Muscle layer of colon (tissue), 2 donors: Measurements from ENCODE around the gene TELO2.

ENCODE experiments used
- H3K27ac ChIP-seq: one replicate; pipeline ENCODE4 v1.7.0; 2013; ENCODE audit warnings: low read depth, mild to moderate bottlenecking, low read length, moderate library complexity
- H3K27me3 ChIP-seq, 2 donors: one replicate each; pipeline ENCODE4 v1.7.0; 2013; ENCODE audit warnings: low read length in 2 of 2, mild to moderate bottlenecking in 2 of 2; ENCODE audit not compliant: insufficient read depth in 2 of 2, control insufficient read depth in 1 of 2
- H3K36me3 ChIP-seq: one replicate; pipeline ENCODE4 v1.7.0; 2013; ENCODE audit warnings: mild to moderate bottlenecking, low read length; ENCODE audit not compliant: insufficient read depth
- H3K4me1 ChIP-seq: one replicate; pipeline ENCODE4 v1.7.0; 2013; ENCODE audit warnings: mild to moderate bottlenecking, low read length; ENCODE audit not compliant: insufficient read depth
- H3K4me3 ChIP-seq, 2 donors: one replicate each; pipeline ENCODE4 v1.7.0; 2013; ENCODE audit warnings: low read length in 2 of 2, low read depth in 1 of 2, mild to moderate bottlenecking in 1 of 2, moderate library complexity in 1 of 2
- H3K9ac ChIP-seq: one replicate; pipeline ENCODE4 v1.7.0; 2013; ENCODE audit warnings: low read length
- H3K9me3 ChIP-seq: one replicate; pipeline ENCODE4 v1.7.0; 2013; ENCODE audit warnings: mild to moderate bottlenecking, low read length
- donor health status: abdominal sarcoma.
- donor health status: Adenocarcinoma of cecum.

Gene TELO2

DNA sequence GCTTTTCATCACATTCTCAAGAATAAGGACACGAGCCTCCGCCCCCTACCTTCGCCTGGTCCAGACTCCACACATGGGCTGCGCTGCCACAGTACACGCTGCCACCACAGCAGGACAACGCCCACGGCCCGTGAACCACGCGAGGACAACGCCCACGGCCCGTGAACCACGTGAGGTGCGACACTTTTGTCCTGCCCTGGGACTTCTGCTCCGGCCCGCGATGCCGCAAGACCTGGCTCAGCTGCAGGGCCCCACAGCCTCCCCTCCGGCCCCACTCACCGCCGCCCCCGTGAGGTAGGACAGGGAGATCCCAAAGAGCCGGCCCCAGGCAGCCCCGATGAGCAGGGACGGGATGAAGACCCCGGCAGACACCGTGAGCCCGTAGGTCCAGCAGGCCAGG, 42.9 kb upstream of the TELO2 start:
- Histone ChIP-seq H3K36me3 (peaks cover 68% of the 10 kb centered on the region), H3K27me3 (no peaks in the 10 kb centered on the region), H3K9ac (no peak overlapping the region), H3K4me1 (no peaks in the 10 kb centered on the region), H3K4me3 (no peak overlapping the region), H3K9me3 (no peaks in the 10 kb centered on the region), H3K27ac (no peak overlapping the region)

DNA sequence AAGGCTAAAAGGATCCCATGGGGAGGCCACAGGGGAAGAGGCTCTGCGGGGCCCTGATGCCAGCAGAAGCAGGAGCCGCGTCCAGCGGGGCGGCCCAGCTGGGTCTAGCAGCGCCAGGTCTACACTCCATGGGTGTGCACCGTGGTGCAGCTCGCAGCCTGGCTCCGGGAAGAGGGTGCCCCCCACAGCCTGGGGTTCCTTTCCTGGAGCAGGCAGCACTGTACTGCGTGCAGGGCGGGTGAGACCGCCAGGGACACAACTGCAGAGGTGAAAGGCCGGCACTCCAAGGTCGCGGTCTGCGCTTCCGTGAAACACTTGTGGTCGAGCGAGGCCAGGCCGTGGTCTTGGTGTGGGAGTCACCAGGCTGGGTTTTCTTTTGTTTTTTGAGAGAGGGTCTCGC, 42.3 kb upstream of the TELO2 start:
- Histone ChIP-seq H3K9me3 (no peaks in the 10 kb centered on the region), H3K27ac (no peak overlapping the region), H3K36me3 (peaks cover 74% of the 10 kb centered on the region), H3K4me3 (no peak overlapping the region), H3K9ac (no peak overlapping the region), H3K27me3 (no peaks in the 10 kb centered on the region), H3K4me1 (no peaks in the 10 kb centered on the region)

DNA sequence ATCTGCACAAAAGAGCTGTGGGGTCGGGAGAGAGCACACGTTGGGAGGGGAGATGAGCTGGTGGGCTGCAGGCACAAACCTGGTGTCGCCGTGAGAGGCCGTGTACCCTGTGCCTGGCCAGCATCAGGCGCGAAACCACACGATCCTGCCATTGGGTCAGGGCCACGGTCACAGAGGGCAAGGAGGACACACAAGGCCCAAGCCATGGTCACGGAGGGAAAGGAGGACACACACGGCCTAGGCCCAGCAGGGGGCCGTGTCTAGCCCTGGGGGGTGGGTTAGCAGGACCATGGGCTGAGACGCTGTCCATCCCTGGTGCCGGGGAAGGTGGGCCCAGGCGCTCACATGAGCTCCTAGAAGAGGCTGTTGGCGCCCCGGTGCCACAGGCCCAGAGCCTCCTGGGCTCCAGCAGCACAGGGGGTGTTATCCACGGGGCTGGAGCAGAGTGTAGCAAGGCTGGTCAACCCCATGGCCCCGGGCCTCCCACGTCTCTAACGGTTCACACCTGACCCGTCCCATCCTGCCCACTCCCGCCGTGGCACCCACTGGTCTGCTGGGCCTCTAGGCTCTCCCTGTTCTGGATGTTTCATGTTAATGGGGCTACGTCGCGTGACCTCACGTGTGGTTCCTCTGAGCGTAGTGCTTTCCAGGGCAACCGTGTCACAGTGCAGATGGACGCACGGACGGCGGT, 41.3 kb upstream of the TELO2 start:
- Histone ChIP-seq H3K4me1 (no peaks in the 10 kb centered on the region), H3K9me3 (no peaks in the 10 kb centered on the region), H3K27ac (no peak overlapping the region), H3K9ac (no peak overlapping the region), H3K36me3 (peaks cover 73% of the 10 kb centered on the region), H3K27me3 (no peaks in the 10 kb centered on the region), H3K4me3 (no peak overlapping the region)

DNA sequence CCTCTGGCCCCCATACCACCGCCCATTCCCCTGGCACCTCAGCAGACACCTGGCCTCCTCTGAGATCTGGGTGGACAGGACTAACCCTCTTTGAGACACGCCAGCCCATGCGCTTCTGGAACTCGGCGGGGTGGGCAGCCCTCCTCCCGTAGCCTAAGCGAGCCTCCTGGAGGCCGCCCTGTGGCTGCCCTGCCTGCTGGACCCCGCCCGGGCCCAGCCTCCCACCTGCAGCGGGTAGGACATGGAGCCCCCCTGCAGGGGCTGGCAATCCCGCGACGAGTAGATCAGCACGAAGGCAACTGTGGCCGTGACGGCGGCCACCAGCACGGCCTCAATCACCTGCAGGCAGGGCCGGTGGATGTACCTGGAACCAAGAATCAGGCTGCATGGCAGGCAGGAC, 40.6 kb upstream of the TELO2 start:
- no peak overlapping the region for H3K4me3 ChIP-seq
- H3K9ac ChIP-seq, result no peak overlapping the region
- H3K4me1 ChIP-seq, result no peaks in the 10 kb centered on the region
- H3K27ac ChIP-seq, result no peak overlapping the region
- peaks cover 73% of the 10 kb centered on the region for H3K36me3 ChIP-seq
- H3K27me3 ChIP-seq, result no peaks in the 10 kb centered on the region
- no peaks in the 10 kb centered on the region for H3K9me3 ChIP-seq

DNA sequence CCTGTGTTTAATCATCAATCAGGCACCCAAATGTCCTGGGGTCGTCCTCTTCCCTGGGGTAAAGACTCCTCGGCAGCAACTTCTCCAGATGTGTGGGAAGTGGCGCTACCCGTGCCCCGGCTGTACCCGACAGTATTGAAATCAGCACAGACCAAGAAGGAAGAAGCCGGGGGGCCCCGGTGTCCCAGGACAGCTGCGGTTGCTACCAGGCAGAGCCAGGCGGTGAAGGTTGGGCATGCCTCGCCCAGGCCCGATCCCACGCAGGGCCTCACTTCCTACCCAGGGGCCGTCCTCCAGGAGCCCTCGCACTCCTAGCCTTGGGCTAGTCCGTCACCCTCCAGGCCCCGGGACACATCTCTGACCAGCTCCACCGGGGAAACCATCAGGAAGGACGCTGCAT, 39.8 kb upstream of the TELO2 start:
- peaks cover 71% of the 10 kb centered on the region for H3K36me3 ChIP-seq

DNA sequence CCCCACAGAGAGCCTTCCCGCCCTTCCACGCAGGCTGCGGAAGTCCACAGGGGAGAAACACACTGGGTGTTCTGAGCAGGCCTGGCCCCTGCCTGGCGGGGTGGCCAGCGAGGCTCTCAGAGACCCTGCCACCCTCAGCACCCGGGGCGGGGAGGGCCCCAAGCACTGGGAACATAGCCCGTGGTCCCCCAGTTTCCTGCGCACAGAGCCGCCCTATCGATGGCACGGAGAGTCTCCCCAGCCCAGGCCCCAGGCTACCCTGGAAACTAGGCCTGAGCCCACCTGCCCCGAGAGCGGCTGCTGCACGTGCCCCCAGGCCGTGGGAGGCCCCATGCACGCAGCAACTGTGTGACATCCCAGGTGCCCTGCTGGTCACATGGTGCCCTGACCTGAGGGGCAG, 38.6 kb upstream of the TELO2 start:
- Histone ChIP-seq H3K4me1 (no peaks in the 10 kb centered on the region), H3K9ac (no peak overlapping the region), H3K27me3 (no peaks in the 10 kb centered on the region), H3K36me3 (peaks cover 67% of the 10 kb centered on the region), H3K4me3 (no peak overlapping the region), H3K27ac (no peak overlapping the region), H3K9me3 (no peaks in the 10 kb centered on the region)

More for the DNA sequence above, 39.8 kb upstream of the TELO2 start:
- H3K4me3 ChIP-seq, result no peak overlapping the region
- H3K27me3 ChIP-seq, result no peaks in the 10 kb centered on the region
- H3K27ac ChIP-seq, result no peak overlapping the region
- H3K4me1 ChIP-seq, result no peaks in the 10 kb centered on the region
- no peak overlapping the region for H3K9ac ChIP-seq
- H3K9me3 ChIP-seq, result no peaks in the 10 kb centered on the region

DNA sequence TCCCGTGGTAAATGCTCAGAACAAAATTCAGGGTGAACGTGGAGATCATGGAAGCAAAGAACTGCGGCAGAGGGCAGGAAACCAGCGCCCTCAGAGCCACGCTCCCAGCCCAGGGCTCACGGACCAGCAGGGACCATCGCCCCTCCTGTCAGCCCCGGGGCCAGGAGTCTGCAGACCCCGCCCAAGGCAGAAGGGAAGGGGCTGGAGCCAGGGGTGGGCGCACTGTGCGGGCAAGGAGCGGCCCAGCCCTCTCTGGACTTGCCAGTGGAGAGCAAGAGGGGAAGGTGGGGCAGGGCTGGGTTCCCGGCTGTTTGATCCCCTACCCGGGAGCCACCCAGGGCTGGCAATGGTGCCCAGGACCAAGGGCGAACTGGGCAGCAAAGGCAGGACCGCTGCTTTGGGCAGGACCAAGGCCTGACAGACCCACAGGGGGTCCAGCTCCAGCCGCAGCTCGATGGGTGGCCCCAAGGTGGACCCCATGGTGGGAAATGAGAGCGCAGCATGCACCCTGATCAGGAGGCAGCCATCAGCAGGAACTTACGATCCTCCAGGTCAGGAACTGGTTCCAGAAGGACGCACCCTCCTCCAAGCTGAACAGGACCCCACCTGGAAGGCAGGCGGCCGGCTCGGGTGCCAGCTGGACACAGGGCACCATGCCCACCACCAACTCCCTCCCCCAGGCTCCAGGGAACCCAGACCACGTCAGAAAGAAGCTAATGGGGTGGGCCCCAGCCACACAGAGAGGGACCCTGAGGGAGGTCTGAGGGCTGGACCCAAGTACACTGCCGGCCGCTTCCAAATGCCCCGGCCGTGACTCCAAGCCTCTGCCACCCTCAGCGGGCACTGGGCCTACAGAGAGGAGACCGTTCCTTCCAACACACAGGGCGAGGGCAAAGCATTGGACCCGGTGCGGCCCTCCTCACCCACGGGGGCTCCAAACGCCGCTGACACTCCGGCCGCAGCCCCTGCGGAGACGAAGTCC, 37.7 kb upstream of the TELO2 start:
- Histone ChIP-seq H3K9me3 (no peaks in the 10 kb centered on the region), H3K4me3 (no peak overlapping the region), H3K27me3 (no peaks in the 10 kb centered on the region), H3K4me1 (peaks cover 3% of the 10 kb centered on the region), H3K27ac (no peak overlapping the region), H3K9ac (no peak overlapping the region), H3K36me3 (peaks cover 58% of the 10 kb centered on the region)

DNA sequence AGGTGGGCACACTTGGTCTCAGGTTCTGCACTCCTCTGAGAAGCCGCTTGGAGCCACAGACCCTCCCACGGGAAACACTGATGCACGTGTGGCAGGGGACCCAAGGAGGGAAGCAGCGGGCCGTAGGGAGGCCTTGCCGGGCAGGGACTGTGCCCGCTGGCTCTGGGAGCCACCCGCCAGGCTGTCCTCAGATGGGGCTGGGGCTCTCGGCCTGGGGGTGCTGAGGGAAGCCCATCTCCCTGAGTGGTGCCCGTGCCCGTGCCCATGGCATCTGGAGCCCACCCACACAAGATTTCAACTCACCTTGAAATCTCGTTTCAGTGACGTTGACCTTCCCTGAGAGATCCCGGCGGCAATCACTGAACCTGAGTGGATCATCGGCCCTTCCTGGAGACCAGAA, 36.2 kb upstream of the TELO2 start:
- Histone ChIP-seq H3K9me3 (no peaks in the 10 kb centered on the region), H3K4me3 (no peak overlapping the region), H3K27me3 (no peaks in the 10 kb centered on the region), H3K36me3 (peaks cover 44% of the 10 kb centered on the region), H3K9ac (no peak overlapping the region), H3K4me1 (peaks cover 7% of the 10 kb centered on the region), H3K27ac (no peak overlapping the region)

DNA sequence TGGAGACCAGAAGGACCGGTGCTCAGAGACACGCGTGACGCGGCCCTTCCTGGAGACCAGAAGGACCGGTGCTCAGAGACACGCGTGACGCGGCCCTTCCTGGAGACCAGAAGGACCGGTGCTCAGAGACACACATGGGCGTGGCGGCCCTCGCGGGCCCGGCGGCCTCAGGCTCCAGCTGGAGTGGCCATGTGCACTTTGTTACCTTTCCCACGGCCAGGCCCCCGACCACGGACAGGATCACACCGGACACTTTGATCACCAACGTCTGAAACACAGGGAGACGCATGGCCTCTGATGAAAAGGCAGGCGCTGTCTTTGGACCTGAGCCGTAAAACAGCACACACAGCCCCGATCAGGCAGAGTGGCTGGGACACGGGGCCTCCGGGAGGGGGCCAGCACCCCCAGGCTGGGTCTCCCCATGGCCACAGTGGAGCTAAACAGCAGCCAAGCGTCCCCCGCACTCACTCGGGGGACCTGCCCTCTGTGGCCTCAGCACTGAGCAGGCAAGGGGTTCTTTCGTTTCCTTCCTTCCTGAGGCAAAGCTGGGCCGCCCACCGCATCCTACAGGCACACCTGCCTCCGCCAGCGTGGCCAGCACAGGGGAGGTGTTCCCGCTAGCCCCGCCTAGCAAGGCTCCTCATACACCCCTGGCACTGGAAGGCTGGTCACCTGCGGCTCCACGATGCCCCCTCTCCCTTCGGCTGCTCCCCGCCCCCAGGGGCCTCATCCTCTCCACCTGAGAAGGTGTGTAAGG, 35.5 kb upstream of the TELO2 start:
- Histone ChIP-seq H3K27me3 (no peaks in the 10 kb centered on the region), H3K36me3 (peaks cover 39% of the 10 kb centered on the region), H3K9me3 (no peaks in the 10 kb centered on the region), H3K4me1 (peaks cover 7% of the 10 kb centered on the region), H3K9ac (no peak overlapping the region), H3K4me3 (no peak overlapping the region), H3K27ac (no peak overlapping the region)

DNA sequence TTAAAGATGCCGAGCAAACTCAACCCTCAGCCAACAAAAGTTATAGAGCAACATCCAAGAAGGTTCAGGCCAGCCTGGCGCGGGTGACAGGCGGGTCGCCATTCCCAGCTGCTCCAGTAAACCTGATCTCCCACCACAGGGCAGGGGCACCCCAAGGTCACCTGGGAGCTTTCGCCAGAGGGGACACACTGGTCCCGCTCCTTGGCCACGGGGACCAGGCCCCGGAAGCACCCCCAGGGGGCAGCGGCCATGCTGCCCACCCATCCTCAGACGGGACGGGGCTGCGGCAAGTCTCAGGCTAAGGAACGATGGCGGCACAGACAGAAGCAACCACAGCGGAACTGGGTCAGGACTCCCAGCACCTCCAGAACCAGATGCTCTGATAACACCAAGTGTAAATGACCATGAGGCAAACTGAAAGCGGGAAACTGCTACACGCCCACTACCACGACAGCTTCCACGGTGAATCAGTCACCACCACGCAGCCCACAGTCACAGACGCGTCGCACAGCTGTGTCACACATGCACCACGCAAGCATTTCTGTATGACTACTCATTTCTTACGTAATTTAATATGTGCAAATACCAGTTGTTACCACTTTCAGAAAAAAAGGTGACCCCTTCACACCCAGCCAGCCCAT, 34.7 kb upstream of the TELO2 start:
- Histone ChIP-seq H3K36me3 (peaks cover 36% of the 10 kb centered on the region), H3K27me3 (no peaks in the 10 kb centered on the region), H3K9me3 (no peaks in the 10 kb centered on the region), H3K4me3 (no peak overlapping the region), H3K9ac (no peak overlapping the region), H3K4me1 (peaks cover 7% of the 10 kb centered on the region), H3K27ac (no peak overlapping the region)

DNA sequence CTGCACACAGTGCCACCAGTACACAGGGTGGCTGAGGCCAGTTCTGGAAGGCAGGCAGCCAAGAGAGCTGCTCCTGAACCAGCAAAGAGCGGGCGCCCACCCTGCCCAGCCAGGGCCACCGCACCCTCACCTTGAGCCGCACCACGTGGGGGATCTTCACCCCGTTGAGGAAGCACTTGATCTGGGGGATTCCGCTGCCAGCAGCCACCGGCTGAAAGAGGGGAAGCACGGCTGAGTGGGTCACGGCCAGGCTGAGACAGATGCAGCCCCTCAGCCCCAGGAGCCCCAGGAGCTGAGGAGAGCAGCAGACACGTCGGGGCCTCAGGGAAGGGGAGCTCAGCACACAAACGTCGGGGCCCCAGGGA, 34.2 kb upstream of the TELO2 start:
- Histone ChIP-seq H3K9me3 (no peaks in the 10 kb centered on the region), H3K36me3 (peaks cover 31% of the 10 kb centered on the region), H3K27ac (no peak overlapping the region), H3K4me3 (no peak overlapping the region), H3K9ac (no peak overlapping the region), H3K4me1 (peaks cover 7% of the 10 kb centered on the region), H3K27me3 (no peaks in the 10 kb centered on the region)
